ENCODE results near the gene DLGAP4.

- TF ChIP-seq ZFP30 (CRISPR knock-in tag; IDR thresholded peaks at IDR 0.05) (no peak), ISL1 (CRISPR knock-in tag; IDR thresholded peaks at IDR 0.05) (no peak), ZFP3 (CRISPR knock-in tag; IDR thresholded peaks at IDR 0.05) (no peak), SNAI2 (CRISPR knock-in tag; IDR thresholded peaks at IDR 0.05) (no peak), GLIS3 (CRISPR knock-in tag; IDR thresholded peaks at IDR 0.05) (no peak), CREB5 (CRISPR knock-in tag; IDR thresholded peaks at IDR 0.05; ENCODE audit: low read depth) (no peak), TCF4 (CRISPR knock-in tag; IDR thresholded peaks at IDR 0.05; ENCODE audit: borderline replicate concordance) (no peak), ARNTL (CRISPR knock-in tag; IDR thresholded peaks at IDR 0.05; ENCODE audit: borderline replicate concordance, low read depth) (no peak), ZNF8 (CRISPR knock-in tag; IDR thresholded peaks at IDR 0.05) (no peak), PPARA (CRISPR knock-in tag; IDR thresholded peaks at IDR 0.05; ENCODE audit: borderline replicate concordance) (no peak), PATZ1 (CRISPR knock-in tag; IDR thresholded peaks at IDR 0.05; ENCODE audit: borderline replicate concordance) (no peak), ESRRG (CRISPR knock-in tag; IDR thresholded peaks at IDR 0.05) (no peak), RARB (CRISPR knock-in tag; IDR thresholded peaks at IDR 0.05) (no peak)
- TF ChIP-seq, protein P1, sequence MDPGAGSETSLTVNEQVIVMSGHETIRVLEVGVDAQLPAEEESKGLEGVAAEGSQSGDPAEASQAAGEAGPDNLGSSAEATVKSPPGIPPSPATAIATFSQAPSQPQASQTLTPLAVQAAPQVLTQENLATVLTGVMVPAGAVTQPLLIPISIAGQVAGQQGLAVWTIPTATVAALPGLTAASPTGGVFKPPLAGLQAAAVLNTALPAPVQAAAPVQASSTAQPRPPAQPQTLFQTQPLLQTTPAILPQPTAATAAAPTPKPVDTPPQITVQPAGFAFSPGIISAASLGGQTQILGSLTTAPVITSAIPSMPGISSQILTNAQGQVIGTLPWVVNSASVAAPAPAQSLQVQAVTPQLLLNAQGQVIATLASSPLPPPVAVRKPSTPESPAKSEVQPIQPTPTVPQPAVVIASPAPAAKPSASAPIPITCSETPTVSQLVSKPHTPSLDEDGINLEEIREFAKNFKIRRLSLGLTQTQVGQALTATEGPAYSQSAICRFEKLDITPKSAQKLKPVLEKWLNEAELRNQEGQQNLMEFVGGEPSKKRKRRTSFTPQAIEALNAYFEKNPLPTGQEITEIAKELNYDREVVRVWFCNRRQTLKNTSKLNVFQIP (CRISPR knock-in tag; IDR thresholded peaks at IDR 0.05; ENCODE audit: borderline replicate concordance, low read depth), result no peak
Measured at GRCh38 chr20:36425166-36425565, 119.0 kb downstream of the DLGAP4 start.

All from SK-N-SH treated with all-trans-retinoic acid at 6 μM for 48 hours (cell line).